Upper lobe of left lung (tissue), 4 donors: ENCODE results near the gene IFNAR1.

Experiments
- CTCF ChIP-seq, 6 experiments: fragments of 450-650 bp in 4 of 6; fragments of 200-600 bp in 2 of 6; sonication (generic) in 2 of 6; IDR thresholded peaks; one replicate each; pipeline ENCODE4 v1.5.1; 2016 to 2019; ENCODE audit warnings: antibody characterized with exemption in 6 of 6
- EP300 ChIP-seq, 4 donors: sonication (generic); formaldehyde crosslinking; IDR thresholded peaks; one replicate each; pipeline ENCODE4 v1.5.1; 2017; ENCODE audit warnings: antibody characterized with exemption in 4 of 4, control low read depth in 2 of 4
- POLR2A ChIP-seq, 4 donors: fragments of 450-650 bp; IDR thresholded peaks; one replicate each; pipeline ENCODE4 v1.5.1; 2016 to 2017; ENCODE audit warnings: antibody characterized with exemption in 4 of 4, mild to moderate bottlenecking in 2 of 4

- no peak for TF ChIP-seq CTCF (IDR thresholded peaks at IDR 0.05)
- TF ChIP-seq EP300 (IDR thresholded peaks at IDR 0.05): no peak
- no peak for TF ChIP-seq POLR2A (IDR thresholded peaks at IDR 0.05)
These were observed 73.6 kb downstream of the IFNAR1 start for GRCh38 chr21:33398361-33398760.
